Endothelial cell of umbilical vein (primary cell): ENCODE measurements around the gene CNTN5. TPM values are rescaled to one million over a fixed set of nuclear protein-coding genes. Genes with fewer than 3 reads are reported as not detected.

ENCODE experiments used
- BruUV-seq: library from RNA; stranded (reverse); fragments of 400-500 nt; replicated peaks from 2 replicates; lab custom pipeline; 2021; lab: Mats Ljungman, UMichigan
- CTCF ChIA-PET: fragments of 300-600, 350-600 bp; sonication (Branson Sonifier 250); formaldehyde crosslinking; loops from one replicate; lab custom pipeline; 2021; ENCODE audit warnings: antibody characterized with exemption, inconsistent platforms; lab: Charles Lee
- POLR2A ChIA-PET: fragments of 300-600, 350-600 bp; sonication (Branson Sonifier 250); formaldehyde crosslinking; loops from one replicate; lab custom pipeline; 2021; ENCODE audit warnings: antibody characterized with exemption, inconsistent platforms; lab: Charles Lee
- DNase-seq: peaks from one replicate; pipeline ENCODE4 v3.0.0-alpha.2; 2011; ENCODE audit warnings: low read depth, low spot score
- FAIRE-seq: peaks from 2 replicates; lab custom pipeline; 2011; peaks lifted over from hg19 to GRCh38; lab: Jason Lieb, UNC
- H2AFZ ChIP-seq: 2 replicates; pipeline ENCODE4 v1.6.0; 2012; ENCODE audit warnings: low read depth, low read length, control low read depth, inconsistent platforms
- H3K27ac ChIP-seq: 2 replicates; pipeline ENCODE4 v1.5.1; 2011; ENCODE audit warnings: low read depth, mild to moderate bottlenecking, control low read depth, low read length, moderate library complexity; ENCODE audit not compliant: insufficient read depth
- H3K27me3 ChIP-seq, 2 experiments: 2 replicates each; pipeline versions ENCODE4 v1.6.0 to v1.6.1; 2011; ENCODE audit warnings: low read length in 2 of 2, mixed read lengths in 1 of 2; ENCODE audit not compliant: control insufficient read depth in 2 of 2, insufficient read depth in 2 of 2
- H3K36me3 ChIP-seq, 2 experiments: 2 replicates in 1 of 2; 3 replicates in 1 of 2; pipeline ENCODE4 v1.5.1; 2011; ENCODE audit warnings: low read length in 2 of 2, mild to moderate bottlenecking in 1 of 2, moderate library complexity in 1 of 2; ENCODE audit not compliant: control insufficient read depth in 2 of 2, insufficient read depth in 2 of 2; ENCODE audit errors: extremely low read depth in 1 of 2
- H3K4me1 ChIP-seq: 3 replicates; pipeline ENCODE4 v1.5.1; 2011; ENCODE audit warnings: mild to moderate bottlenecking, low read length; ENCODE audit not compliant: control insufficient read depth, insufficient read depth; ENCODE audit errors: extremely low read depth
- H3K4me2 ChIP-seq: 2 replicates; pipeline ENCODE4 v1.6.1; 2011; ENCODE audit warnings: low read length, control low read depth, mixed read lengths; ENCODE audit not compliant: insufficient read depth
- H3K4me3 ChIP-seq, 3 experiments: fragments of 200-600 bp in 1 of 3; sonication (generic), shearing (Covaris generic) in 1 of 3; replicated peaks in 1 of 3; 2 replicates each; pipeline ENCODE4 v1.5.1; 2011 to 2016; ENCODE audit warnings: control low read depth in 3 of 3, low read length in 3 of 3, mild to moderate bottlenecking in 2 of 3, inconsistent platforms in 1 of 3, low read depth in 1 of 3, moderate library complexity in 1 of 3; ENCODE audit not compliant: insufficient read depth in 1 of 3
- H3K79me2 ChIP-seq: 2 replicates; pipeline ENCODE4 v1.6.0; 2012; ENCODE audit warnings: low read length, inconsistent platforms; ENCODE audit not compliant: control insufficient read depth, insufficient read depth
- H3K9ac ChIP-seq: replicated peaks from 2 replicates; pipeline ENCODE3; 2011; ENCODE audit warnings: low read length, control low read depth; ENCODE audit not compliant: insufficient read depth; ENCODE audit errors: extremely low read depth
- H3K9me1 ChIP-seq: replicated peaks from 3 replicates; pipeline ENCODE4 v1.6.0; 2011; ENCODE audit warnings: mild to moderate bottlenecking, low read length; ENCODE audit not compliant: control insufficient read depth, insufficient read depth; ENCODE audit errors: extremely low read depth
- H3K9me3 ChIP-seq: replicated peaks from 2 replicates; pipeline ENCODE4 v1.5.1; 2012; ENCODE audit warnings: low read length, inconsistent platforms; ENCODE audit not compliant: control insufficient read depth, insufficient read depth
- H4K20me1 ChIP-seq: replicated peaks from 2 replicates; pipeline ENCODE3; 2011; ENCODE audit warnings: mild to moderate bottlenecking, low read length; ENCODE audit not compliant: control insufficient read depth, insufficient read depth; ENCODE audit errors: extremely low read depth
- CTCF ChIP-seq, 2 donors: IDR thresholded peaks; 1 replicate in 1 of 2; 2 replicates in 1 of 2; pipeline ENCODE4 v1.5.1; 2011; ENCODE audit warnings: low read length in 2 of 2, mild to moderate bottlenecking in 2 of 2, moderate library complexity in 2 of 2, control low read depth in 1 of 2, inconsistent platforms in 1 of 2, low read depth in 1 of 2; ENCODE audit not compliant: insufficient read depth in 1 of 2; ENCODE audit errors: extremely low read depth in 1 of 2
- EZH2 ChIP-seq: IDR thresholded peaks from 2 replicates; pipeline ENCODE4 v1.6.1; 2012; ENCODE audit warnings: borderline replicate concordance, low read depth, mild to moderate bottlenecking, moderate library complexity, low read length, inconsistent platforms; ENCODE audit not compliant: severe bottlenecking
- FOS ChIP-seq: IDR thresholded peaks from 2 replicates; pipeline ENCODE4 v1.6.1; 2011; ENCODE audit warnings: mild to moderate bottlenecking, low read length, moderate library complexity, borderline replicate concordance; ENCODE audit not compliant: insufficient read depth
- GATA2 ChIP-seq: IDR thresholded peaks from 2 replicates; pipeline ENCODE4 v1.7.0; 2011; ENCODE audit warnings: low read depth, mild to moderate bottlenecking, moderate library complexity, mixed read lengths, low read length; ENCODE audit not compliant: insufficient read length, insufficient read depth
- JUN ChIP-seq: IDR thresholded peaks from 2 replicates; pipeline ENCODE4 v1.6.1; 2011; ENCODE audit warnings: borderline replicate concordance, low read depth; ENCODE audit not compliant: insufficient read length, insufficient read depth
- MAX ChIP-seq: IDR thresholded peaks from 2 replicates; pipeline ENCODE4 v1.6.1; 2011; ENCODE audit not compliant: insufficient read depth, insufficient read length
- POLR2A ChIP-seq: IDR thresholded peaks from 2 replicates; pipeline ENCODE4 v1.6.1; 2012; ENCODE audit warnings: low read depth, mild to moderate bottlenecking, control low read depth, low read length
- POLR2AphosphoS5 ChIP-seq: IDR thresholded peaks from 2 replicates; pipeline ENCODE4 v1.6.1; 2012; ENCODE audit warnings: low read depth, mild to moderate bottlenecking, control low read depth, low read length, moderate library complexity; ENCODE audit not compliant: insufficient read depth
- dilution Hi-C: fragments of 300-500 bp; cut with MboI; formaldehyde crosslinking; loops from one replicate; pipeline ENCODE4 v1.15.0; 2019; ENCODE audit warnings: low sequenced_read_pairs; ENCODE audit not compliant: extremely low pct_ligation_motif_present
- intact Hi-C: fragments of 100-400 bp; cut with micrococcal nuclease; formaldehyde crosslinking; loops from one replicate; pipeline ENCODE4 v1.10.0; 2022
- polyA plus RNA-seq, 4 experiments: library from polyadenylated mRNA; depleted of rRNA in 3 of 4; stranded (reverse) in 3 of 4; unstranded in 1 of 4; fragments of >200 nt; gene quantifications; 2 replicates each; pipeline versions ENCODE4 v1.2.1 to v1.2.3, GENCODE V29; 2011 to 2012; ENCODE audit warnings: missing spikeins in 1 of 4
- total RNA-seq: library from RNA; stranded (reverse); gene quantifications from 2 replicates; pipeline ENCODE4 v1.2.3, GENCODE V29; 2021

Gene CNTN5
- total and polyA plus RNA-seq, 2 donors (not counting 3 experiments of a cell fraction or from before 2014, with no cell fraction given), result not detected

- Histone ChIP-seq H4K20me1 (no peaks in the 10 kb centered on the region), H3K4me3 (no peak overlapping the region), H3K27ac (no peak overlapping the region), H3K79me2 (no peaks in the 10 kb centered on the region), H3K4me1 (no peaks in the 10 kb centered on the region), H3K9me1 (no peaks in the 10 kb centered on the region), H2AFZ (no peak overlapping the region), H3K4me2 (no peak overlapping the region), H3K27me3 (no peaks in the 10 kb centered on the region), H3K9me3 (no peaks in the 10 kb centered on the region), H3K36me3 (no peaks in the 10 kb centered on the region), H3K9ac (no peak overlapping the region)
- intact Hi-C loops (no loop called here), dilution Hi-C loops (no loop called here)
- FAIRE-seq, result no peak
- POLR2A ChIA-PET, result no interaction called here
- TF ChIP-seq POLR2AphosphoS5, result no peak
- TF ChIP-seq GATA2, result no peak
- TF ChIP-seq EZH2, result no peak
- TF ChIP-seq FOS, result no peak
- no peak for TF ChIP-seq JUN
- BruUV-seq, result no TSS peak
- CTCF ChIA-PET, result no interaction called here
- no peak for DNase-seq
These were observed 188.1 kb downstream of the CNTN5 start for GRCh38 chr11:99208813-99209212.

GRCh38 chr11:99229544-99229943 lies 208.8 kb downstream of the CNTN5 start:
- no peaks in the 10 kb centered on the region for H3K36me3 ChIP-seq
- H4K20me1 ChIP-seq, result no peaks in the 10 kb centered on the region
- dilution Hi-C loops (no loop called here), intact Hi-C loops (no loop called here)
- FAIRE-seq (no peak), DNase-seq (no peak)
- H3K9me1 ChIP-seq, result no peaks in the 10 kb centered on the region
- BruUV-seq, result no TSS peak
- ChIA-PET POLR2A (interaction anchor here (0.7 kb wide), 1 partner anchor 1506 kb away, joined by 7 read pairs; no protein-coding TSS in a partner anchor), CTCF (no interaction called here)
- H3K4me1 ChIP-seq, result no peaks in the 10 kb centered on the region
- no peak overlapping the region for H3K9ac ChIP-seq
- TF ChIP-seq POLR2A (no peak), MAX (no peak), JUN (no peak), CTCF (IDR thresholded peaks at IDR 0.05; ENCODE audit: extremely low read depth in 1 of 2, insufficient read depth in 1 of 2, low read depth in 1 of 2, low read length in 2 of 2) (no peak), FOS (no peak)
- no peak overlapping the region for H3K4me2 ChIP-seq
- H3K27ac ChIP-seq, result no peak overlapping the region
- no peaks in the 10 kb centered on the region for H3K79me2 ChIP-seq
- no peaks in the 10 kb centered on the region for H3K9me3 ChIP-seq
- no peaks in the 10 kb centered on the region for H3K27me3 ChIP-seq
- H3K4me3 ChIP-seq, result no peak overlapping the region
- H2AFZ ChIP-seq, result no peak overlapping the region
